Stomach (tissue), 4 donors: ENCODE measurements around the gene CUL9.

Experiments used
- CTCF ChIP-seq, 7 experiments: fragments of 450-650 bp in 4 of 7; fragments of 200-600 bp in 3 of 7; sonication (generic) in 3 of 7; IDR thresholded peaks; one replicate each; pipeline ENCODE4 v1.5.1; 2016 to 2019; ENCODE audit warnings: antibody characterized with exemption in 7 of 7, control low read depth in 2 of 7, mild to moderate bottlenecking in 1 of 7
- EP300 ChIP-seq: sonication (generic); formaldehyde crosslinking; IDR thresholded peaks from one replicate; pipeline ENCODE4 v1.6.1; 2017; ENCODE audit warnings: antibody characterized with exemption
- POLR2A ChIP-seq, 4 donors: fragments of 450-650 bp; IDR thresholded peaks; one replicate each; pipeline ENCODE4 v1.6.1; 2016; ENCODE audit warnings: antibody characterized with exemption in 4 of 4, control low read depth in 2 of 4, mild to moderate bottlenecking in 1 of 4, moderate library complexity in 1 of 4

DNA sequence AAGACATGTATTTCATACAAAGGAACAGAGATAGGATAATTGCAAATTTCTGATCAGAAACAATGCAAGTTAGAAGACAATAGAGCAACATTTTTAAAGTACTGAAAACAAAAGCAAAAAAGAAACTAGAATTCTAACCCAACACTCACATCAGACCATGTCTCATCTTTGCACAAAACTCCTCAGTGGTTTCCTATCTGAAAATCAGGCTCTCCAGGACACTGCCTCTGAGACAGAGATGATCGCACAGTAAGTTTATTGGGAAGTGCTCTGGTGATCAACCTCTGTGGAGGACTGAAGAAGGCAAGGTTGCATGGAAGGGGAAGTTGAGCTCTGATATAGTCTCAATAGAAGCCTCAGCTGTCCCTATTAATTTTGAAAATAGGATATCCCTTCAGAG lies 59.0 kb downstream of the CUL9 start:
- no peak for TF ChIP-seq EP300
- no peak for TF ChIP-seq CTCF (IDR thresholded peaks at IDR 0.05)
- TF ChIP-seq POLR2A (IDR thresholded peaks at IDR 0.05): no peak
